NCI-H2029 treated with DMSO at 0.1 percent for 48 hours (cell line): ENCODE results near the gene SOAT2.
"Not testable (repeated sequence)": the region's sequence is repeated elsewhere in the genome, so short reads cannot be mapped to it uniquely, and the experiment has no call there.

Source experiments
- DNase-seq: peaks from one replicate; lab custom pipeline; 2025; lab: John Stamatoyannopoulos, UW

The SOAT2 gene

DNA sequence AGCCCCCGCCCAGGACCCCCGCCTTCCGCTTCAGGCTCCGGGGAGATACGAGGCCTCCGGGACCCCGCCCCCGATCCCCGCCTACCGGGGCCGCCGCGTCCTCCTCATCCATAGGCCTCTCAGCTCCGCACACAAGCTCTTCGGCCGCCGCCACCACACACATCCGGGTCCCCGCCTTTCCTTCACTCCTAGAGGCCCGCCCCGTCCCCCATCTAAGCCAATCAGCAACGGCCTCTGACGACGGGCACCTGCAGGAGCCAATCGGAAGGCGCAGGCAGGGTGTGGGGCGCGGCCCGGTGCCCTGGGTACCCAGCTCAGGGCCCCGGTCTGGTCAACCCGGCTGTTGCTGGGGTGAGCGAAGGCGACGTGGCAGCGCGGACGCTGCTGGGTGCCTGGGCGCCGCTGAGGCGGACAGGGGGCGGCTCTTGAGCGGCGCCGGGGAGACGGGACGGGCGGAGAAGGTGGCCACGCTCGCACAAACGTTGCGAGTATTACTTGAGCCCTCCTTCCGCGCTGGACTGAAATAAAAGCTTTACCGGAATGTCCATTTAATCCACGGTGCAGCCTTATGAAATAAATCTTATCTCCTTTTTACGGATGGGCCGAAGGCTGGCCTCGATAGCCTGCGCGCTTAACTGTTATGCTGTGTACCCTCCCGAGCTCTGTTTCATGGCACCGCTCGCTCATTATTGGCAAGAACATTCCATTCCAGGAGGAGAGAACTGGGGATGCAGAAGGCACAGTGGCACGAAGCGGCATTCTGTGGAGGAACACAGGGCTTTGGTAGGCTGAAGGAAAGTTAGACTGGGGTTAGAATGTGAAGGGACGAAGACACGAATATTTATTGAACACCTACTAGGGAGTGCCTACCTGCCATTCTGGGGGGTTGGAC, 23.8 kb upstream of the SOAT2 start, which contains the start of gene SPRYD3:
SPRYD3 (minus strand) TSS at position 165 of the 892 bp plus-strand sequence; CDS start at position 108, 57 bp downstream.
- DNase-seq, result peak; percentile 84

DNA sequence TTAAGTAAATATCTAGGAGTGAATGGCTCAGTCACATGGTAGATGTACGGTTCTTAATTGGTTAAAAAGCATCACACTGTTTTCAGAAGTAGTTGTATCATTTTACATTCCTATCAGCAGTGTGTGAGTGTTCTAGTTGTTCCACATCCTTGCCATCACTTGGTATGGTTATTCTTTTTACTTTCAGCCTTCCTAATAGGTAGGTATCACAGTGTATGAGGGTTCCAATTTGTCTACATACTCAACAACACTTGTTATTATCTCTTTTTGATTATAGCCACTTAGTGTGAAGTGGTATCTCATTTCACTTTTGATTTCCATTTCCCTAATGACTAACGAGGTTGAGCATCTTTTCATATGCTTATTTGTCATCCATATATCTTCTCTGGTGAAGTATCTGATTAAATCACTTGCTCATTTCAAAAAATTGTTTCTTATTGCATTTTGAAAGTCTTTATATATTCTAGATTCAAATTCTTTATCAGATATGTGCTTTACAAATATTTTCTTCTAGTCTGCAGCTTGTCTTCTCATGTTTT, 20.6 kb upstream of the SOAT2 start:
- no peak for DNase-seq

DNA sequence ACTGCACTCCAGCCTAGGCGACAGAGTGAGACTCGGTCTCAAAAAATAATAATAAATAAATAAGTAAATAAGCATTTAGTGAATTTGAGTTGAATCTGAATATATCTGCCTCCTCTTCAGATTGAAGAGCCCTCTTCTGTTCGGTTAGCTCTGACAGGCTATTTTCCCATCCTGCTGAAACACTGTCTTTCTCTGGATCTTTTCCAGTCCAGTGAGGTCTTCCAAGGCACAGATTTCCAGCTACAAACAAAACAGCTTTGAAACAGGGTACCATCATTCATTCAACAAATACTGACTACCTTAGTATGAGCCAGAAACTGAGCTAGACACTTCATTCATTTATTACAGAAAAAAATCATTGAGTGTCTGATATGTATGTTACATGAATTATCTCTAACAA, 16.9 kb upstream of the SOAT2 start:
- DNase-seq, result no peak

DNA sequence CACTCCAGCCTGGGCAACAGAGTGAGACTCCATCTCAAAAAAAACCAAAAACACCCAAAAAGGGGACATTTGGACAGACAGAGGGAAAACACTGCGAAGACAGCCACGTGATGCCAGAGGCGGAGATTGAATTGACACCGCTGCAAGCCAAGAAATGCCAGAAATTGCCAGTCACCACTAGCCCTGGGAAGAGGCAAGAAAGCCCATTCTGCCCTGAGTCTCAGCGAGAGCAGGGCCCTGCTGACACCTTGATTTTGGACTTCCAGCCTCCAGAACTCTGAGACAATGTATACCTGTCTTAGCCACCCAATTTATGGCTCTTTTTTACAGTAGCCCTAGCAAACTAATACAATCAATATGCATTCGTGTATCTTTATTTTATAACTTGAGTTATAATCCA, 13.2 kb upstream of the SOAT2 start:
- DNase-seq, result no peak

DNA sequence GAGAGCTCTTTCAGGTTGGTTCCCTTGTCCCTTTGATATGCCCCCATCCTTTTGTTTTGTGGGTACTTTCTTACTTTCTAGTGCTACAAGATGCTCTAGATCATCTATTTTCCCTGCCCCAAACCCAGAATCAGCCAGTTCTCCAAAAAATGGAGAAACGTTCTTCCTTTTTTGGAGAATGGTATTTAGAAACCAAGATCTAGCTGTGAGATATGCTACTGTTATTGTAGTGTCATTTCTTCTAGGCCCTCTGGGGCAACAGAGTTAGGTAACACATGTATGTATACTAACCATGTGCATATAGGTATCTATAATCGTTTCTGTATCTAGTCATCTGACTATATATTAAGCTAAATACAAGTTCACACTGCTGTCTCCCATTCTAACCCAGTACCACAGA, 12.7 kb upstream of the SOAT2 start:
- DNase-seq, result no peak

DNA sequence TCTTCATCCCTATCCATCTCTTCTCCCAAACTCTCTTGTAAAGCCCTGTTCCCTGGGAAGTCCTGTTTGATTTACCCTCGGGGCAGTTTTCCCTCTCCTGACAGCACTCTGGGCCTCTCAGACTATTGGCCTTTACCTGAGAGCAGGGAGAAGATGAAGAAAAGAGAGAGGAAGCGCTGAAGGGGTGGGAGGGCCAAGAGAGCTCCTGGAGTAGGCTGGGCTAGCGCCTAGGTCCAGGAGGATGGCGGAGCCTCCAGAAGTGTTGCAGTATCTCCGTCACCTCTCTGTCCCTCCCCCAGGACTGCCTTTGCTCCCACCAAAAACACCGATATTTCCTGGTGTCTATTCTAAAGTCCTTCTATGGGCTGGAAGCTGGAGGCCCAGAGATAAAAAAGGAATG, 11.5 kb upstream of the SOAT2 start:
- DNase-seq, result no peak

DNA sequence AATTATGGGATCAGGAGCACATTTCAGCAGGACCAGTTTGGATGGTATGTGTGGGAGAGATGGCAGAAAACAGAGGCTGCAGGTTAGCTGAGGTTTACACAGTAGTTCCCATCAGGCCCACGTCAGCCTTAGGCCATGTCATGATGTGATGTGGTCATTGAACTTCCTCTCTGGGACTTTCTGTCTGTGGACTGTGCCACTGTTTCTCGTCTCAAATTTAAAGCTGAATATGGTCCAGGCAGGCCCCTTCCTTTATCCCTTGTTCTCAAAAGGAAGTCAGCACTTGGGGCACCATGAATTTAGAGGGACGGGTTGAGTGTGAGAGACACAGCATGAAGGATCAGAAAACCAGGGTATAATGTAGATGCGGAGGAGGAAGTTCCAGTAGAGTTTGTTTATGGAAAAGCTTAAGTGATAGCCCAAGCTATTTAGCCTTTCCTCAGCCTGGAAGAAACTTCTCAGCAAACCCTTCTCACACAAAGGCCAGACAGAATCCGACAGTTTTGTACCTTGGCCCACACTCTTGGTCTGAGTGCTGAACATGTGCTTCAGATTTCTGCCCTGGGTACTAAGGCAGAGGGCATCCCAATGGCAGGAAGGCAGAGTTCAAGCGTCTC, 9.4 kb upstream of the SOAT2 start:
- no peak for DNase-seq

DNA sequence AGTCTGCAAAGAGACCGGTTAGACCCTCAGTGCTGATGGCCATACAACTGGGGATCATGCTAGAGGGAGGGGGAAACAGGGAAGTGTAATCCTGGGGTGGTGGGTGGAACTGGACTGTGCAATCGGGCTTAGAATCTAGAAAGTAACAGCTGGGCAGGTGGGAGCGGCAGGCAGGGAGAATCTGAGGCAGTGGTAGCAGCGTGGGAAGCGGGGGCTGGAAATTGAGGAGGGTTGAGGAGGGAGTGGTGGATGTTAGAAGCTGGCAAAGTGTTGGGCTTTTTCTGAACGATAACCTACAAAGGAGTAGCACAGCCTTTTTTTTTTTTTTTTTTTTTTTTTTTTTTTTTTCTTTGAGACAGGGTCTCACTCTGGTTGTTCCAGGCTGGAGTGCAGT, 8.9 kb upstream of the SOAT2 start:
- DNase-seq, result no peak

DNA sequence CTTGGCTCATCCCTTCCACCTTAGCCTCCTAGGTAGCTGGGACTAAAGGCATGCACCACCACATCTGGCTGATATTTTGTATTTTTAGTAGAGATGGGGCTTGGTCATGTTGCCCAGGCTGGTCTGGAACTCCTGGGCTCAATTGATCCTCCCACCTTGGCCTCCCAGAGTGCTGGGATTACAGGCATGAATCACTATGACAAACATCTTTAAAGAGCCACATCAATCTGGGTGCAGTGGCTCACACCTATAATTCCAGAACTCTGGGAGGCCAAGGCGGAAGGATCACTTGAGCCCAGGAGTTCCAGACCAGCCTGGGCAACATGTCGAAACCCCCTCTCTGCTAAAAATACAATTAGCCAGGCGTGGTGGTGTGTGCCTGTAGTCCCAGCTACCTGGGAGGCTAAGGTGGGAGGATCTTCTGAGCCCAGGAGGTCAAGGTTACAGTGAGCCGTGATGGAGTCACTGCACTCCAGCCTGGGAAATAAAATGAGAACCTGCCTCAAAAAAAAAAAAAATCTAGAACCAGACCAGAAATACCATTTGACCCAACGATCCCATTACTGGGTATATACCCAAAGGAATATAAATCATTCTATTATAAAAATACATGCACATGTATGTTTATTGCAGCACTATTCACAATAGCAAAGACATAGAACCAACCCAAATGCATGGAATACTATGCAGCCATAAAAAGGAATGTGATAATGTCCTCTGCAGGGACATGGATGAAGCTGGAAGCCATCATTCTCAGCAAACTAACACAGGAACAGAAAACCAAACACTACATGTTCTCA, 8.3 kb upstream of the SOAT2 start:
- DNase-seq, result not testable (repeated sequence)

DNA sequence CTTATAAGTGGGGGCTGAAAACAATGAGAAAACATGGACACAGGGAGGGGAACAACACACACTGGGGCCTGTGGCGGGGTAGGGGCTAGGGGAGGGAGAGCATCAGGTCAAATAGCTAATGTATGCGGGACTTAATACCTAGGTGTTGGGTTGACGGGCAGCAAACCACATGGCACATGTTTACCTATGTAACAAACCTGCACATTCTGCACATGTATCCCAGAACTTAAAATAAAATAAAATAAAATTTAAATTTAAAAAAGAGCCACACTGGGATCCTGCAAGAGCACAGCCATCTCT, 7.7 kb upstream of the SOAT2 start:
- not testable (repeated sequence) for DNase-seq

DNA sequence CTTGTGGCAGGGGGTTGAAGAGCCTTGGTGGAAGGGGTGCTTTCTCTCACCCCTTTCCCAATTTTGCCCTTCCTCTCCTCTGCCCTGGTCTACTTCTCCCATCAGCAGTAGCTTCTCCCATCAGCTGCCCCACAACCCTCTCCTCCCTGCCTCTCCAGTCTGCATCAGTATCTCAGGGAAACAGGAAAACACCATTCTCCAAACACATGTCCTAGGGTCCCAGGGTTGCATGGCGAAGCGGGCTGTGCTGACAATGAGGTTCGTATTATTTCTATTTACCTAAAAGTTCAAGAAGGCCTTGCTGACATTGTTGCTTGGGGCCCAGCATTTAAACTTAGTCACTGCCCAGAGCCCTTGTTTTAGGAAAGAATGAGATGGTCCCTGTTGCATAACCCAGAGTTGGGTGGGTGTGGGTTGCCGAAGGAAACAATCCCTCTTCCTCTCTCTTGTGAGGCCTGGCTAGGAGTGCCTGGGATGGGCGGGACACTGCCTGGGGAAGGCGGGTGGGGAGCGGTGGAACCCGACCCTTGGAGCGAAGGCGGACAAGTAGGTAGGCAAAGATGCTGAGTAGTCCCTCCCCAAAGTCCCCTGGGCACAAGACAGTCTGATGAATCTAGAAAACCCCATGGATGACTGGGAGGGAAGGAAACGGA, 7.1 kb upstream of the SOAT2 start:
- DNase-seq, result no peak

DNA sequence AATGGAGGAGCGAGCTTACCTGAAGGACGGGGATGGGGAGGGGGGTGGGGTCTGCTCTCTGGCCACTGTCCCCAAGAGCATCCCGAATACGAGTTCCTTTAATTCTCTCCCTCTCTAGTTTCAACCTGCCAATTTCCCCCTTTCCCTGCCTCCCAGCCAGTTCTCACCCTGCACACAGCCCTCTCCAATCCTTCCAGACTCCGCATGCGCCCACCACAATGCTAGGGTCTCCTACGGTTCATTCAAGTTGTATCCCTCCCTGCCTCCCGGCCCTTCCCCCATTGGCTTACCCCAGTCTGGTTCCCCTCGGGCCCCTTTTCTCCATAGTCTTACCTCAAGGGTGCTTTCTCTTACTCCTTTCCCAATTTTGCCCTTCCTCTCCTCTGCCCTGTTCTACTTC, 6.5 kb upstream of the SOAT2 start:
- no peak for DNase-seq

DNA sequence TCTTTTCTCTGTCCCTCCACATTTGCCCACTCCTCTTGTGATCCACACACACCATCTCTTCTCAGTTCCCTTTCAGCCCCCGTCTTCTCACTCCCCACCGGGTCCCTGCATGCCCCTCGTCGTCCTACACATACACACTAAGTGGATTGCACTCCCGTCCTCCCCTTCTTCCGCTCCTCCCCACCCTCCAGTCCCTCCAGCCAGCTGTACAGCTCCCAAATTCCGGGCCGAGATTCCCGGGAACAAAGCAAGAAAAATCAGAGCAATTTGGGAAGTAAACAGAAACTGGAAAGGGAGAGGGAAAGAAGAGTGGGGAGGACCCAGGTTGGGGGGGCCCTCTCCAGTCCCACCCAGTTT, 6.1 kb upstream of the SOAT2 start:
- no peak for DNase-seq

DNA sequence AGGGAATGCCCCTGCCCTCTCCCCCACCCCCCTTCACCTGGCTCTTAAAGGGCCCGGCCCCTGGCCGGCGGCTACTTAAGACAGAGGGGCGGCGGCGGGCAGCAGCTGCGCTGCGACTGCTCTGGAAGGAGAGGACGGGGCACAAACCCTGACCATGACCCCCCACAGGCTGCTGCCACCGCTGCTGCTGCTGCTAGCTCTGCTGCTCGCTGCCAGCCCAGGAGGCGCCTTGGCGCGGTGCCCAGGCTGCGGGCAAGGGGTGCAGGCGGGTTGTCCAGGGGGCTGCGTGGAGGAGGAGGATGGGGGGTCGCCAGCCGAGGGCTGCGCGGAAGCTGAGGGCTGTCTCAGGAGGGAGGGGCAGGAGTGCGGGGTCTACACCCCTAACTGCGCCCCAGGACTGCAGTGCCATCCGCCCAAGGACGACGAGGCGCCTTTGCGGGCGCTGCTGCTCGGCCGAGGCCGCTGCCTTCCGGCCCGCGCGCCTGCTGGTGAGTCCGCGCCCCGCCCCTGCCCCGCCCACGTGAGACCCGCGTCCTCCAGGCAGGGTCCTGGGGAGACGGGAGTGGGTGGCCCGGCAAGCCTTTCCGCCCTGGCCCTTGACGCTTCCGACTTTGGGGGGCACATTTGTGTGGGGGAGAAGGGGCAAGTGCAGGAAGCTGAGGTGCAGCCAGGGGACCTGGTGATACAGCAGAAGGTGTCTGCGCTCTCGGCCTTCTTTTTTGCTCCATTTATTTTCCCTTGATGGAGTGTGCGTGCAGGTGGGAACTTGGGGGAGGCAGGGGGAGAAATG, 5.5 kb upstream of the SOAT2 start, which contains the start of gene IGFBP6:
IGFBP6 (plus strand) TSS at position 104 of the 790 bp plus-strand sequence; CDS start at position 155, 51 bp downstream.
- DNase-seq, result no peak

DNA sequence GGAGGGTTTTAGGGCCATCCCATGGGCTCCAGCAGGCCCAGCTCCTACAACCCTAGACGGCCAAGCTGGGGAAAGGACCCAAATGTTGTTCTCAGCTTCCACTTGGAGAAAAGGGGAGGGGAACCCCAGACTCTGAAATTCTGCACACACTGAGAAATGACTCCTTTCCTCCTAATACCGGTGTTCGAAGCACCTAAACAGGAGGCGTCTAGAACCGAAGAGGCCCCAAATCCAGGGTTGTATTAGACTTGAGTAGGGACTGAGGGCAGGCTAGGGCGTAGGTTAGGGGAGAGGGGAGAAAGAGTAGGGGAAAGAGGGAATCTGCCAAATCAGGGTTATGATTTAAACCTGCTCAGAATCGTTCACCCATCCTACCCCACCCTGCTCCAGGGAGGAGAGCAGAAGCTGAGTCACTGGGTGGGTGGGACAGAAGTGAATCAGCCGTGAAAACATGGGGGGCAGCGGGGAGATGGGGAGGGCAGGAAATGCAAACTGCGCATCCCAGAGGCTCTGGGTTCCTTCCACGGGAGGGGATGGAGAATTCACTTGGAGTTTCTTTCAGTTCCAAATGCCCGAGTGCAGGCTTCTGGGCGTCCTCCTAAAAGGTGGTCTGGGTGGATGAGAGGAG, 4.8 kb upstream of the SOAT2 start:
- no peak for DNase-seq

DNA sequence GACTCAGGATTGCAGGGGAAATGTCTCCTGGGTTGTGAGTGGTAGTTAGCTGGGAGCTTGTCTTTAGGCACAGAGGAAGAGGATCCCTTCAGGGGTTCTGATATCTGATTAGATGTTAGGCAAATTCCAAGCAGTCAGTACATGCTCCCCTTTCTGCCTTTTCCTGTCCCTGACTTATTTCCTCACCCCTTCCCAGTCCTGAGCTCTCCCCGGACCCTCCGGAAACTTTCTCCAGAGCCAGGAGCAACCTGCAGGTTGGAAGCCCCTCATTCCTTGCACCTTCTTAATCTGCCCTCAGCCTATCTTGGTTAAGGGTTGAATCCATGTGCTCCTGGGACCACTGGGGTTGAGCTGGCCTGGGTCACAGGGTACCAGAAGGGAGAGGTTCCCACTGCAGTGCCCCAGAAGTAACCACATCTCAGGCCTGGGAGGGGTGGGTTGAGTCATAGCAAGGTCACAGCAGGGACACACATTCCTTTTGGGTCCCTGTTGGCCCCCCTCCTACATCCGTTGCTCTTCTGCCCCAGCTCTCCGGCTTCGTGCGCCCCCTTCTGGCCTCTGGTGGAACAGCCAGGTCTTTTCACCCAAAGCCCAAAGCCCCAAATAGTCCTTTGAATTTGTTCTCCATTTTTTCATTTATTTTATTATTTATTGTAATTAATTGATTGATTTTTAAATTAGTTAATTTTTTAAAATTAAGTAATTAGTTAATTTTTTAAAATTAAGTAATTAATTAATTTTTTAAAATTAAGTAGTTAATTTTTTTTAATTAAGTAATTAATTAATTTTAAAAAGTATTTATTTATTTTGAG, 4.0 kb upstream of the SOAT2 start:
- peak; percentile 32 for DNase-seq

DNA sequence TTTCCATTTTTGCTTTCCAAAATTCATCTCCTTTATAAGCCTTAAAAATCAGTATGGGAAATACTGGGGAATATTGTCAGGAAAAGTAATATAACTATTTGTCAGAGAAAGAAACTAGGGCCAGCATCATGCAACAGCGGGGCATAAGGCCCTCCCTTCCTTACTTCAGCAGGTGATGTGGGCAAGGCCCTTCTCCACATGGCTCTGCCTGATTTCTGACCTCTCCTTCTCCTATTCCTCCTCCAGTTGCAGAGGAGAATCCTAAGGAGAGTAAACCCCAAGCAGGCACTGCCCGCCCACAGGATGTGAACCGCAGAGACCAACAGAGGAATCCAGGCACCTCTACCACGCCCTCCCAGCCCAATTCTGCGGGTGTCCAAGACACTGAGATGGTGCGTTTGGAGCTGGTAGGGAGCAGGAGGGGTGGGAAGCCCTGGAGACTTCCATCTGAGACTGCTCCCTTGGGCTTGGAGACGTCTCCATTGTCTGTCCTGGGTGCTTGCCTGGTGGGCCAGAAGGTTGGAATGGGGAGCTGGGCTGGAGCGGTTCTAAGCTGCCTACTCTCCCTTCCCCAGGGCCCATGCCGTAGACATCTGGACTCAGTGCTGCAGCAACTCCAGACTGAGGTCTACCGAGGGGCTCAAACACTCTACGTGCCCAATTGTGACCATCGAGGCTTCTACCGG, 2.7 kb upstream of the SOAT2 start:
- no peak for DNase-seq

DNA sequence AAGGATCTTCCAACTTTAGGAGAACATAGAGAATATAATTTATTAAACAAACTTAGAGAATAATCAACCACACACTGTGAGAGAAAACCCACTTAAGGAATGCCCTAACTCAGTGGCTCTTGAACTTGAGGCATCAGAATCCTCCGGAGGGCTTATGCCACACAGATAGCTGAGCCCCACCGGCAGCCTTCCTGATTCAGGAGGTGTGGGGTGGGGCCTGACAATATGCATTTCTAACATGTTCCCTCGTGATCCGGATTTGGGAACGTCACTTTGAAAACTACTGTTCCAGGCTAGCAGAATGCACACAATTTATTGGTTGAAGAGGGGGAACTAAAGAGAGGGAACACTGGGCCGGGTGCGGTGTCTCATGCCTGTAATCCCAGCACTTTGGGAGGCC, 2.0 kb upstream of the SOAT2 start:
- DNase-seq, result no peak
